ENCODE results near the gene HECW1. TPM values are rescaled to one million over a fixed set of nuclear protein-coding genes. Genes with fewer than 3 reads are reported as not detected.

Gene HECW1
- total and polyA plus RNA-seq, 12 donors = 0.07 to 0.23 TPM; not detected in 10

DNA sequence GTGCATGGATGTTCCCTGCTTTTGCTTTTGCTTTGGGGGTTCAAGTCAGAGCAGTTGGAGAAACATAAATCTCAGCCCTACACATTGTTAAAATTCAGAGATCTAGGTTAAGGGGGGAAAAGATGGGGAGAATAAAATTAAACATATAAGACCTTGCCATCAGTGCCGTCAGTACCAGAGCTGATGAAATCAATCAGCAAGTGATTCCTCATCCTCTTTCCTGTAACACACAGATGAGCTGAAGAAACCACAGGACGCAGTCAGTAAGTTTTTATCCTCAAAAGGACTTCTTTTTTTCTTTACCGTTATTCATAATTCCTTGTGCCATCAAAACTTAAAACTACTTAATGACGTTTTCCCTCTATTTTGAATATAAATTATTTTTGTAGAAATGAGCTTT is 5.9 kb downstream of the HECW1 start:
- no peak overlapping the region for H3K4me3 ChIP-seq
- H3K36me3 ChIP-seq = no peaks in the 10 kb centered on the region
- H3K9me3 ChIP-seq = no peaks in the 10 kb centered on the region
- no peak overlapping the region for H3K27ac ChIP-seq
- intact Hi-C loops (cut with DNase I) = loop anchor here in 1 of 10 donors (10.0 kb wide), 1 partner anchor 174 kb away; no protein-coding TSS in a partner anchor
- ATAC-seq (no peak), DNase-seq (no peak)
- peaks cover 0 to 13% (median 7%) of the 10 kb centered on the region in 9 donors for H3K4me1 ChIP-seq
- WGBS, 2 donors = 81 to 87% methylated on average over 4 of the region's 4 CpGs
- TF ChIP-seq, protein P1, sequence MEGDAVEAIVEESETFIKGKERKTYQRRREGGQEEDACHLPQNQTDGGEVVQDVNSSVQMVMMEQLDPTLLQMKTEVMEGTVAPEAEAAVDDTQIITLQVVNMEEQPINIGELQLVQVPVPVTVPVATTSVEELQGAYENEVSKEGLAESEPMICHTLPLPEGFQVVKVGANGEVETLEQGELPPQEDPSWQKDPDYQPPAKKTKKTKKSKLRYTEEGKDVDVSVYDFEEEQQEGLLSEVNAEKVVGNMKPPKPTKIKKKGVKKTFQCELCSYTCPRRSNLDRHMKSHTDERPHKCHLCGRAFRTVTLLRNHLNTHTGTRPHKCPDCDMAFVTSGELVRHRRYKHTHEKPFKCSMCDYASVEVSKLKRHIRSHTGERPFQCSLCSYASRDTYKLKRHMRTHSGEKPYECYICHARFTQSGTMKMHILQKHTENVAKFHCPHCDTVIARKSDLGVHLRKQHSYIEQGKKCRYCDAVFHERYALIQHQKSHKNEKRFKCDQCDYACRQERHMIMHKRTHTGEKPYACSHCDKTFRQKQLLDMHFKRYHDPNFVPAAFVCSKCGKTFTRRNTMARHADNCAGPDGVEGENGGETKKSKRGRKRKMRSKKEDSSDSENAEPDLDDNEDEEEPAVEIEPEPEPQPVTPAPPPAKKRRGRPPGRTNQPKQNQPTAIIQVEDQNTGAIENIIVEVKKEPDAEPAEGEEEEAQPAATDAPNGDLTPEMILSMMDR (IDR thresholded peaks at IDR 0.05) = no peak
- peaks cover under 1 to 99% (median 77%) of the 10 kb centered on the region in 7 donors for H3K27me3 ChIP-seq

DNA sequence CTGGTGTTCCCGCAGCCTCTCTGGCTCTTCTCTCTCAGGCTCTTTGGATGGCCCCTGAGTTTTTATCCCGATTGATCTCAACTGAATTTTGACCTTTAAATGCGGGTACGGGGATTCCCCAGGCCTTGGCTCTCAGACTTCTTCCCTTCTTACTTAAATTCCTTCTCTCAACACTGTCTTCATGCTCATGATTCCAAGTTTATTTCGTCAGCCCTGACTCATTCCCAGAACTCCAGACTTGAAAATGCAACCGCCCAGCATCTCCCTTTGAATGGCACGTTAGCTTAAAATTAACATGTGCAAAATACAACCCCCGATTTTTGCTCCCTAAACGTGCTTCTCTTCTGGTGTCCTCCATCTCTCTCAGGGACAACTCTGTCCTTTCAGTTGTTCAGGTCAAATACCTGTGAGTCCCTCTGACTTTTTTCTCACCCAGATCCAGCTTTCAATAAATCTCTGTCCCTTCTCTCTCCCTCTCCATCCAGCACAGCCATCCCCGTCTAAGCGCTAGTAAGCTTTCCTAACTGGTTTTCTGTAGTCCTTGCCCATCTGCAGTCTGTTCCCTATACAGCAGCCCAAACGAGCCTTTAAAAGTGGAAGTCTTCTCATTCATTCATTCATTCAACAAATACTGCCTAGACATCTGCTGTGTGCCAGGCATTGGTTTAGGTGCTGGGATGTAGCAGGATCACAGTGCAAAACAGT is 7.1 kb downstream of the HECW1 start:
- H3K27me3 ChIP-seq = peaks cover 0 to 92% (median 65%) of the 10 kb centered on the region in 7 donors
- 36 to 40% methylated on average over 12 of the region's 12 CpGs for WGBS, 2 donors
- H3K4me1 ChIP-seq = peaks cover 0 to 4% (median 0%) of the 10 kb centered on the region in 9 donors
- DNase-seq (no peak), ATAC-seq (no peak)
- H3K9me3 ChIP-seq = no peaks in the 10 kb centered on the region
- TF ChIP-seq, protein P1 (IDR thresholded peaks at IDR 0.05) = no peak
- intact Hi-C loops (cut with DNase I) = loop anchor here in 1 of 10 donors (10.0 kb wide), 1 partner anchor 175 kb away; no protein-coding TSS in a partner anchor
- no peak overlapping the region for H3K27ac ChIP-seq
- no peak overlapping the region for H3K4me3 ChIP-seq
- H3K36me3 ChIP-seq = no peaks in the 10 kb centered on the region

DNA sequence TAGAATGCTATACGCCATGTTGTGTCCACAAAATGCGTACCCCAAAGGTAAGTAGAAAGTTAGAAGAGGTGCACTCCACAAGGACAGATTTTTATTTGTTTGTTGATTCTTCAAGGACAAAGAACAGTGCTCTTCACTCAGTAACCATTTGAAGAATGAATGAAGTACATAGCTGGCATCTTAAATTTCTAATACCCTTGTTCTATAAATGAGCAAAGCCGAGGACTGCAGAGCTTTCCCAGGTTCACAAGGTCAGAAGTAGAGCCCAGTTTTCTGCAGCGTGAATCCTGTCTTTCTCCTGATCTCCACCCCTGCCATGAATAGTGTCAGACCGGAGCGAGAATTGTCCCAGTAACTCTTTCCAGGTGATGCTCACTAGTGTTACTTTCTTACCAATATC is 9.5 kb downstream of the HECW1 start:
- no peak for ATAC-seq
- Histone ChIP-seq H3K4me3 (no peak overlapping the region), H3K27ac (no peak overlapping the region), H3K27me3 (peaks cover 0 to 68% (median 43%) of the 10 kb centered on the region in 7 donors), H3K4me1 (no peaks in the 10 kb centered on the region), H3K36me3 (no peaks in the 10 kb centered on the region), H3K9me3 (no peaks in the 10 kb centered on the region)
- DNase-seq = no peak
- WGBS, 2 donors = 84 to 88% methylated on average over 6 of the region's 6 CpGs
- intact Hi-C loops (cut with DNase I) = no loop called here
- TF ChIP-seq, protein P1 (IDR thresholded peaks at IDR 0.05) = no peak

DNA sequence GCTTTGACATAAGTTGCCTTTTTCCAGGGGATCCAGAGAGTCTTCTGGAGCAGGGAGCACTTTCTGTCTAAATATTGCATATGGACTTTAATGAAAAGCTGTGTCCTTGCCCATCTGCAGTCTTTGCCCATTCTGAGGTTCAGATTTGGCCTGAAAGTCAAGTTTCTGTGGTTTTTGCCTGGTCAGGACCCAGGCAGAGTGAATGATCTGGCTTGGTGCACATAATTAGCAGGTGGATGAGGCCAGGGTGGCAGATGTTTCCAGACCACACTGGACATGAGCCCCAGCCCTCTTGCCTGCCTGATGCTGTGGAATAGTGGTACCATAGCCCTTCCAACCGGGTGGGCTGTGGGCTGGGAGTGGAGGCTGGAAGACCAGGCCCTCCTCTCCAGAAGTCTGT is 11.0 kb downstream of the HECW1 start:
- 46 to 55% methylated on average over 1 of the region's 1 CpG for WGBS, 2 donors
- Histone ChIP-seq H3K36me3 (no peaks in the 10 kb centered on the region), H3K27me3 (peaks cover 0 to 53% (median 31%) of the 10 kb centered on the region in 7 donors), H3K4me1 (no peaks in the 10 kb centered on the region), H3K4me3 (no peak overlapping the region), H3K9me3 (no peaks in the 10 kb centered on the region), H3K27ac (no peak overlapping the region)
- TF ChIP-seq, protein P1 (IDR thresholded peaks at IDR 0.05) = no peak
- intact Hi-C loops (cut with DNase I) = no loop called here
- no peak for ATAC-seq
- DNase-seq = no peak
